Neuron (in vitro differentiated cells): ENCODE data around the gene GPR61.

Source experiments
- H2AFZ ChIP-seq: one replicate; pipeline ENCODE4 v1.6.1; 2013; ENCODE audit warnings: low read depth, mild to moderate bottlenecking, inconsistent platforms, low read length, moderate library complexity
- H3K27me3 ChIP-seq: one replicate; pipeline ENCODE4 v1.6.1; 2013; ENCODE audit warnings: low read length; ENCODE audit not compliant: insufficient read depth
- H3K36me3 ChIP-seq: one replicate; pipeline ENCODE4 v1.6.1; 2013; ENCODE audit warnings: low read length; ENCODE audit not compliant: insufficient read depth
- H3K4me1 ChIP-seq: one replicate; pipeline ENCODE4 v1.6.1; 2013; ENCODE audit warnings: low read length; ENCODE audit not compliant: insufficient read depth
- H3K4me3 ChIP-seq: 2 replicates; pipeline ENCODE4 v1.5.1; 2013; ENCODE audit warnings: mild to moderate bottlenecking, low read length, moderate library complexity
- H3K9me3 ChIP-seq: one replicate; pipeline ENCODE4 v1.6.1; 2013; ENCODE audit warnings: low read length

Gene GPR61

GRCh38 chr1:109534307-109534858 lies 5.3 kb upstream of the GPR61 start:
- Histone ChIP-seq H3K9me3 (no peaks in the 10 kb centered on the region), H3K4me1 (peaks cover 19% of the 10 kb centered on the region), H3K27me3 (peaks cover 19% of the 10 kb centered on the region), H2AFZ (no peak overlapping the region), H3K4me3 (no peak overlapping the region), H3K36me3 (no peaks in the 10 kb centered on the region)

DNA sequence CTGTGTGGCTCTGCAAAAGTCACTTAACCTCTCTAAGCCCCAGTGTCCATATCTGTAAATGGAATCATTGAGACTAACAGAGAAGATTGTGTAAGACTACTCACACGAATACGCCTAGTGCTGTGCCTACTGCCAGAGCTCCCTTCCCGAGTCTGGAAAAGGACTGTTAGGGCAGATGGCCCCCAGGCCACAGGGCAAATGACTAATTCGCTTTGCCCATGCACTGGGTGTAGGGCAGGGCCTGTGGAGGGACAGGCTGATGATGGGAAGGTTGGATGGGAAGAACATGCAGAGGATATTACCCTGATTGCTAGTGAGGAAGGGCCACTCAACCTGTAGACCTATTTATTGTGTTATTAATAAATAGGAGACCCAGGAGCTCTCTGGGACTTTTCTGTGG lies 4.2 kb upstream of the GPR61 start:
- H2AFZ ChIP-seq = no peak overlapping the region
- no peak overlapping the region for H3K4me3 ChIP-seq
- peaks cover 26% of the 10 kb centered on the region for H3K27me3 ChIP-seq

DNA sequence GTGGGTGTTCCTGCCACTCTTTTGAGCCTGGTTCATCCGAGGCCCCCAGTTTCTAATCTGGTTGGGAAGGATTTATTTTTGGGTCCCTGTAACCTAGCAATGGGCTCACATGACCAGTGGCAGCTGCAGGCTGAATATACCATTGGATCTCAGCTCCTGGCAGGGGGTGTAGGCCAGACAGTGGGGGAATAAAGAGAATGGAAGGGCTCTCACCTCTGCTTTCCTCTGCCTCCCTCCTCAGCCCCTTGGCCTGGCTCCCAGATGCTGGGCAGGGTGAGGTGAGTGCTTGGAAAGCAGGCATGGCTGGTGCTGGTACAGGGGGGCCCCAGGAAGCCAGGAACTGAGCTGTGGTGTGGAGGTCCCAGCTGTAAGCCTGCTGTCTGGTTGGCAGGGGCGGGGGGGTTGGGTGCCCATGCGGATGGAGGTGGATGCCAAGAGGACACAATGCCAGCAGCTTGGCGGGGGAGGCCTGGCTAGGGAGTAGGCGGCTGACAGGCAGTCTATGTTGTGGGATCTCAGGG lies 3.6 kb upstream of the GPR61 start:
- no peak overlapping the region for H3K4me3 ChIP-seq
- peaks cover 30% of the 10 kb centered on the region for H3K27me3 ChIP-seq
- no peaks in the 10 kb centered on the region for H3K9me3 ChIP-seq
- peaks cover 20% of the 10 kb centered on the region for H3K4me1 ChIP-seq
- H3K36me3 ChIP-seq = no peaks in the 10 kb centered on the region
- H2AFZ ChIP-seq = no peak overlapping the region

More for the DNA sequence above, 4.2 kb upstream of the GPR61 start:
- no peaks in the 10 kb centered on the region for H3K36me3 ChIP-seq
- H3K9me3 ChIP-seq = no peaks in the 10 kb centered on the region
- H3K4me1 ChIP-seq = peaks cover 20% of the 10 kb centered on the region

- peaks cover 23% of the 10 kb centered on the region for H3K27me3 ChIP-seq
- H2AFZ ChIP-seq = no peak overlapping the region
- no peaks in the 10 kb centered on the region for H3K9me3 ChIP-seq
- H3K36me3 ChIP-seq = no peaks in the 10 kb centered on the region
- peaks cover 10% of the 10 kb centered on the region for H3K4me1 ChIP-seq
- H3K4me3 ChIP-seq = no peak overlapping the region
Measured at GRCh38 chr1:109537450-109538178, 2.1 kb upstream of the GPR61 start.

DNA sequence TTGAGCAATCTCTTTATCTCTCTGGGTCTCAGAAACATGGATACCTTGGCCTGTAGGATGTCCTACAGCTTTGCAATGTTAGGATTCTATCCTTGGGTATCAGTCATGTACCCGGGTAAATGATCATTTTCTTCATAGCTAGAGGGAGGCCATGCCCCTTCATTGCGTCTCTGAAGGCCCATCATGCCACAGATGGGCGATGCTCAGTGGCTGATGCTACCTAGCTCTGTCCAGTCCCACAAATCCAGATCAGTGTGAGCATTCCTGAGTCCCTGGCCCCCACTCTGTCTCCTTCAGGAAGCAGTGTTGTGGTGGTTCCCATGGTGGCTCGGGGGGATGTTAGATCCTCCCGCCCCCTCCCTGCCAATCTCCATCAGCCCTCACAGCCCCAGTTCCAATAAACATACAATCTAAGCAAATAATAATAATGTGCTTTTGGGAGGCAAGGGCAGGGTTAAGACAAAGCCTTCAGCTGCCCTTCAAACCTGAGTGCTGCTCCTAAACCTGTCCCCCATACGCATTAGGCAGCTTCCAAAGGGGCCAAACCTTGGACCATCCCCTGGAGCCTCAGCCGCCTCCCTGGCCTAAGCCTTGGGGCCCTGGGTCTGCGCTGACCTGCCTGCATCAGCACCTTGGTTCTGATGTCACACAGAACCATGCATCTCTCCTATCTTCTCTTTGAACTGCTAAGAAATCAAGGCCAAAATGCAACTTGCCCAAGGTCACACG lies 681 bp upstream of the GPR61 start:
- Histone ChIP-seq H2AFZ (no peak overlapping the region), H3K4me1 (peaks cover 8% of the 10 kb centered on the region), H3K4me3 (no peak overlapping the region)

DNA sequence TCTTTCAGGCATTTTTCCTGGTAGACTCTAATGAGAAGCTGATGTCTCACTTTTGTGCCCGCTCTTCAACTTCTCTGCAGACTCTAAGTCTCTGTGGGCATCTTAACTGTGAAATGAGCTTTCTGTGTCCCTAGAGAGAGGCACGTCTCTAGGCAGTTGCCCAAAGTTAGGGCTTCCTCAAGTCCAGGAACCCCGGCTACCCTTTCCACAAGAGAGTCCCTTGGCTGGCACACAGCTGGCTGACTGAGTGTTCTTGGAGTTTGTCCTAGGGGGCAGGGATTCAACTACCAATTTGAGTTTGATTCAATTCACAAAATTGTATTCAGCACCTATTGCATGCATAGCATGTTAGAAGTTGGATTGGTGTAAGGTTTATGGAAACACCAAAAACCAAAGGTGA lies 1.4 kb downstream of the GPR61 start:
- peaks cover 6% of the 10 kb centered on the region for H3K4me1 ChIP-seq
- H3K36me3 ChIP-seq = no peaks in the 10 kb centered on the region

More for the DNA sequence above, 681 bp upstream of the GPR61 start:
- H3K36me3 ChIP-seq = no peaks in the 10 kb centered on the region
- no peaks in the 10 kb centered on the region for H3K9me3 ChIP-seq
- peaks cover 23% of the 10 kb centered on the region for H3K27me3 ChIP-seq

GRCh38 chr1:109542657-109543056 lies 3.0 kb downstream of the GPR61 start:
- no peaks in the 10 kb centered on the region for H3K36me3 ChIP-seq
- H3K9me3 ChIP-seq = no peaks in the 10 kb centered on the region
- H3K4me1 ChIP-seq = peaks cover 19% of the 10 kb centered on the region
- peaks cover 23% of the 10 kb centered on the region for H3K27me3 ChIP-seq
- no peak overlapping the region for H3K4me3 ChIP-seq
- H2AFZ ChIP-seq = no peak overlapping the region

More for the DNA sequence above, 1.4 kb downstream of the GPR61 start:
- H3K27me3 ChIP-seq = peaks cover 23% of the 10 kb centered on the region
- H3K4me3 ChIP-seq = no peak overlapping the region
- no peaks in the 10 kb centered on the region for H3K9me3 ChIP-seq
- H2AFZ ChIP-seq = no peak overlapping the region

DNA sequence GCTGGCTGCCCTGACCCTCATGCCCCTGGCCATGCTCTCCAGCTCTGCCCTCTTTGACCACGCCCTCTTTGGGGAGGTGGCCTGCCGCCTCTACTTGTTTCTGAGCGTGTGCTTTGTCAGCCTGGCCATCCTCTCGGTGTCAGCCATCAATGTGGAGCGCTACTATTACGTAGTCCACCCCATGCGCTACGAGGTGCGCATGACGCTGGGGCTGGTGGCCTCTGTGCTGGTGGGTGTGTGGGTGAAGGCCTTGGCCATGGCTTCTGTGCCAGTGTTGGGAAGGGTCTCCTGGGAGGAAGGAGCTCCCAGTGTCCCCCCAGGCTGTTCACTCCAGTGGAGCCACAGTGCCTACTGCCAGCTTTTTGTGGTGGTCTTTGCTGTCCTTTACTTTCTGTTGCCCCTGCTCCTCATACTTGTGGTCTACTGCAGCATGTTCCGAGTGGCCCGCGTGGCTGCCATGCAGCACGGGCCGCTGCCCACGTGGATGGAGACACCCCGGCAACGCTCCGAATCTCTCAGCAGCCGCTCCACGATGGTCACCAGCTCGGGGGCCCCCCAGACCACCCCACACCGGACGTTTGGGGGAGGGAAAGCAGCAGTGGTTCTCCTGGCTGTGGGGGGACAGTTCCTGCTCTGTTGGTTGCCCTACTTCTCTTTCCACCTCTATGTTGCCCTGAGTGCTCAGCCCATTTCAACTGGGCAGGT lies 3.8 kb downstream of the GPR61 start:
- Histone ChIP-seq H2AFZ (no peak overlapping the region), H3K36me3 (no peaks in the 10 kb centered on the region), H3K27me3 (peaks cover 23% of the 10 kb centered on the region), H3K4me1 (peaks cover 21% of the 10 kb centered on the region), H3K9me3 (no peaks in the 10 kb centered on the region), H3K4me3 (no peak overlapping the region)

GRCh38 chr1:109543988-109544735 lies 4.5 kb downstream of the GPR61 start:
- no peak overlapping the region for H3K4me3 ChIP-seq
- H3K9me3 ChIP-seq = no peaks in the 10 kb centered on the region
- peaks cover 17% of the 10 kb centered on the region for H3K27me3 ChIP-seq
- no peaks in the 10 kb centered on the region for H3K36me3 ChIP-seq
- H2AFZ ChIP-seq = no peak overlapping the region
- peaks cover 24% of the 10 kb centered on the region for H3K4me1 ChIP-seq

- H3K4me1 ChIP-seq = peaks cover 32% of the 10 kb centered on the region
- H2AFZ ChIP-seq = peak overlapping the region; percentile 91
- H3K4me3 ChIP-seq = peak overlapping the region; percentile 67
- H3K9me3 ChIP-seq = no peaks in the 10 kb centered on the region
- H3K27me3 ChIP-seq = no peaks in the 10 kb centered on the region
- H3K36me3 ChIP-seq = no peaks in the 10 kb centered on the region
Measured at GRCh38 chr1:109546311-109547109, 6.8 kb downstream of the GPR61 start.

- Histone ChIP-seq H3K4me1 (peaks cover 32% of the 10 kb centered on the region), H3K4me3 (peak overlapping the region; percentile 67)
Measured at GRCh38 chr1:109547463-109548320, 8.0 kb downstream of the GPR61 start.

More at GRCh38 chr1:109547463-109548320, 8.0 kb downstream of the GPR61 start:
- Histone ChIP-seq H3K36me3 (no peaks in the 10 kb centered on the region), H2AFZ (no peak overlapping the region), H3K27me3 (no peaks in the 10 kb centered on the region), H3K9me3 (no peaks in the 10 kb centered on the region)
